Esophagus muscularis mucosa (tissue), 4 donors: Measurements from ENCODE around the gene PTAR1. TPM values are rescaled to one million over a fixed set of nuclear protein-coding genes. Genes with fewer than 3 reads are reported as not detected.

ENCODE experiments used
- DNase-seq: peaks from one replicate; pipeline ENCODE4 v3.0.0-alpha.2; 2017; ENCODE audit errors: extremely low spot score
- H3K27ac ChIP-seq, 4 donors: fragments of 200-600 bp; sonication (generic); replicated peaks in 1 of 4; 1 replicate in 3 of 4; 2 replicates in 1 of 4; pipeline ENCODE4 v1.5.1; 2016 to 2019; ENCODE audit warnings: mild to moderate bottlenecking in 1 of 4
- H3K27me3 ChIP-seq, 4 donors: fragments of 200-600 bp; sonication (generic); one replicate each; pipeline versions ENCODE4 v1.5.1 to v1.6.0; 2016 to 2019
- H3K36me3 ChIP-seq, 4 donors: fragments of 200-600 bp; sonication (generic); one replicate each; pipeline ENCODE4 v1.5.1; 2016 to 2019
- H3K4me1 ChIP-seq, 4 donors: fragments of 200-600 bp; sonication (generic); one replicate each; pipeline ENCODE4 v1.5.1; 2016 to 2019
- H3K4me3 ChIP-seq, 4 donors: fragments of 200-600 bp; sonication (generic); 1 replicate in 2 of 4; 2 replicates in 2 of 4; pipeline ENCODE4 v1.5.1; 2016 to 2019; ENCODE audit warnings: mild to moderate bottlenecking in 4 of 4, moderate library complexity in 1 of 4
- H3K9me3 ChIP-seq, 4 donors: fragments of 200-600 bp; sonication (generic); 1 replicate in 3 of 4; 2 replicates in 1 of 4; pipeline ENCODE4 v1.5.1; 2016 to 2019
- EP300 ChIP-seq: sonication (generic); formaldehyde crosslinking; IDR thresholded peaks from one replicate; pipeline ENCODE4 v1.6.1; 2017; ENCODE audit warnings: antibody characterized with exemption
- POLR2A ChIP-seq: fragments of 450-650 bp; IDR thresholded peaks from one replicate; pipeline ENCODE4 v1.6.1; 2017; ENCODE audit warnings: antibody characterized with exemption, moderate library complexity, mild to moderate bottlenecking, low read depth
- POLR2AphosphoS5 ChIP-seq, 2 donors: sonication (generic); formaldehyde crosslinking; IDR thresholded peaks; one replicate each; pipeline ENCODE4 v1.6.1; 2017; ENCODE audit warnings: antibody characterized with exemption in 2 of 2
- WGBS: methylation state at CpG from one replicate; pipeline ENCODE4 v1.1.5; 2018; 5-methylcytosine and 5-hydroxymethylcytosine counted together
- intact Hi-C: fragments of 100-400 bp; cut with DNase I; formaldehyde crosslinking; loops from one replicate; pipeline ENCODE4 v1.15.1; 2023
- total RNA-seq, 4 donors: library from RNA; depleted of rRNA; stranded (reverse); fragments of >200 nt; gene quantifications; one replicate each; pipeline versions ENCODE4 v1.1.0 to v1.2.1, GENCODE V29; 2016
- TF ChIP-seq, protein P1 (sequence below), 3 experiments: fragments of 200-600 bp in 2 of 3; fragments of 450-650 bp in 1 of 3; sonication (generic) in 2 of 3; IDR thresholded peaks; one replicate each; pipeline ENCODE4 v1.5.1; 2017 to 2019; ENCODE audit warnings: antibody characterized with exemption in 3 of 3, mild to moderate bottlenecking in 2 of 3, moderate library complexity in 1 of 3

The PTAR1 gene
- total RNA-seq, 4 donors from 2014 or later = 47.7 to 68.5 (median 49.7) TPM

DNA sequence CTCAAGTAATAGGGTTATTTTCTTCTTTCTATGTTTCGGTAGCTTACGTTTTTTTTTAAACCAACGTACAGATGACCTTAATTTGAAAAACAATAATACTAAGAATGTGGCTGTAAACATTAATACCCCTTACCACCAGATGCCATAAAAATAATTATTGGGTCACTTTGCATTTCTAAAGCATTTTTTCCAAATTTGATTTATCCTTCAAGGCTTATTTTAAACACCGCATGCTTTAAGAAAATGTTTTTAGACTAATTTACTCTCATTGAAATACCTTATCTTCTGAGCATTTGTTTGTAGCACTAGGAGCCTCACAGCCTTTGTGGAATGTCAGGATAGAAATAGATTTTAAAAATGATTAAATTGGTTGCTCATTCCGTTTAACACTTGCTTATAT is 81.9 kb downstream of the PTAR1 start:
- H3K36me3 ChIP-seq = no peaks in the 10 kb centered on the region
- intact Hi-C loops = loop anchor here (10.0 kb wide), 2 partner anchors 253 to 577 kb away; partner anchors contain the start of gene SMC5
- no peak overlapping the region for H3K4me3 ChIP-seq
- H3K4me1 ChIP-seq = peaks cover 7 to 8% (median 8%) of the 10 kb centered on the region in 4 donors
- WGBS = 87% methylated on average over 5 of the region's 5 CpGs
- TF ChIP-seq POLR2AphosphoS5 (IDR thresholded peaks at IDR 0.05) (no peak), EP300 (no peak), POLR2A (no peak)
- TF ChIP-seq, protein P1, sequence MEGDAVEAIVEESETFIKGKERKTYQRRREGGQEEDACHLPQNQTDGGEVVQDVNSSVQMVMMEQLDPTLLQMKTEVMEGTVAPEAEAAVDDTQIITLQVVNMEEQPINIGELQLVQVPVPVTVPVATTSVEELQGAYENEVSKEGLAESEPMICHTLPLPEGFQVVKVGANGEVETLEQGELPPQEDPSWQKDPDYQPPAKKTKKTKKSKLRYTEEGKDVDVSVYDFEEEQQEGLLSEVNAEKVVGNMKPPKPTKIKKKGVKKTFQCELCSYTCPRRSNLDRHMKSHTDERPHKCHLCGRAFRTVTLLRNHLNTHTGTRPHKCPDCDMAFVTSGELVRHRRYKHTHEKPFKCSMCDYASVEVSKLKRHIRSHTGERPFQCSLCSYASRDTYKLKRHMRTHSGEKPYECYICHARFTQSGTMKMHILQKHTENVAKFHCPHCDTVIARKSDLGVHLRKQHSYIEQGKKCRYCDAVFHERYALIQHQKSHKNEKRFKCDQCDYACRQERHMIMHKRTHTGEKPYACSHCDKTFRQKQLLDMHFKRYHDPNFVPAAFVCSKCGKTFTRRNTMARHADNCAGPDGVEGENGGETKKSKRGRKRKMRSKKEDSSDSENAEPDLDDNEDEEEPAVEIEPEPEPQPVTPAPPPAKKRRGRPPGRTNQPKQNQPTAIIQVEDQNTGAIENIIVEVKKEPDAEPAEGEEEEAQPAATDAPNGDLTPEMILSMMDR (IDR thresholded peaks at IDR 0.05) = no peak
- H3K27ac ChIP-seq = no peak overlapping the region
- H3K9me3 ChIP-seq = no peaks in the 10 kb centered on the region
- DNase-seq = no peak
- H3K27me3 ChIP-seq = no peaks in the 10 kb centered on the region

DNA sequence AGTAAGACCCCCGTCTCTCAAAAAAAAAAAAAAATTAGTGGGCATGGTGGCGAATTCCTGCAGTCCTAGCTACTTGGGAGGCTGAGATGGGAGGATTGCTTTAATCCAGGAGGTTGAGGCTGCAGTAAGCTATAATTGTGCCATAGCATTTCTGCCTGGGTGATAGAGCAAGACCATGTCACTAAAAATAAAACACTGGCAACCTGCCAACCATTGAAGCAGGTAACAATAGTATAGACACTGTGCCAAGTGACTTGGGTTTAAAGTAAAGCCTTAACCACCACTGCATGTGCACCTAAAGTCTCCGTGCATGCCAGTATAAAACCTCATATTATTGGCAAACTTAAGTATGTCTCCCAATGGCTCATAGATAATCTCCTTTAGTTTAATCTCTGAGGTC is 84.2 kb downstream of the PTAR1 start:
- H3K4me3 ChIP-seq = no peak overlapping the region
- no peak for DNase-seq
- 90% methylated on average over 3 of the region's 3 CpGs for WGBS
- H3K36me3 ChIP-seq = no peaks in the 10 kb centered on the region
- intact Hi-C loops = loop anchor here (10.0 kb wide), 2 partner anchors 251 to 579 kb away; partner anchors contain the start of gene SMC5
- peaks cover 0 to 3% (median 0%) of the 10 kb centered on the region in 4 donors for H3K27me3 ChIP-seq
- no peak overlapping the region for H3K27ac ChIP-seq
- TF ChIP-seq POLR2AphosphoS5 (IDR thresholded peaks at IDR 0.05) (no peak), POLR2A (no peak), EP300 (no peak)
- TF ChIP-seq, protein P1 (IDR thresholded peaks at IDR 0.05) = no peak
- no peaks in the 10 kb centered on the region for H3K9me3 ChIP-seq
- H3K4me1 ChIP-seq = peaks cover 15 to 23% (median 23%) of the 10 kb centered on the region in 4 donors

DNA sequence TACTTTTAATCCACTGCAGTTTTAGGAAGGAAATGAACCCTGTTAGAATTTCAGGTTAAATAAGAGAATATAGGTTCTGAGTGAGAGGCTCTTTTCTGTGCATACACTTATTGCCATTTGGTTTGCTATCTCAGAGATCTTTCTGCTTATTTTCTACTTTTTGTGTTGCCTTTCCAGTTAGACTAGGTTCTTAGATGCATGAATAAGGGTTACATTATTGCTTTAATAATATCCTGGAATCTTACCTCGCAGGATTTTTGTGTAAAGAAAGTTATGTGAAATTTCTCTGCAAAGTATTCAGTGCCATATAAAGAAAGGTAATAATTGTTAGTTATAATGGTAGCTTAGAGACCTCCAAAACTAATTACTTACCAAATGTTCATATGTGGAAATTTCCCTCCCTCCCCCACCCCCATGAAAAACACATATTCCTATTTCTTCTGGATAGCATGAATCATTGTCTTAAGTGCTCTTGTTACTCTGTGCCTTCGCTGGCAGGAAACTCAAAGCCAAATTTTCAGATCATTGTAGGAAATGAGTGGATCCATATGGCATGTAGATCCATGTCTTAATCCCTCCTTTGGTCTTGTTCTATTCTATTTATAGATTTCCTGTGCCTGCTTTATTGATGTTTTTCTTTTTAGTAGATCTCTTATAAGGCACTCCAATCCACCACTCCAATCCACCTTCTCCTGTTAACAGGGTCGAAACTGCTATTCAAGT is 84.9 kb downstream of the PTAR1 start:
- Histone ChIP-seq H3K9me3 (no peaks in the 10 kb centered on the region), H3K27ac (no peak overlapping the region), H3K4me1 (peaks cover 15 to 24% (median 23%) of the 10 kb centered on the region in 4 donors), H3K36me3 (no peaks in the 10 kb centered on the region), H3K4me3 (no peak overlapping the region), H3K27me3 (peaks cover 0 to 3% (median 0%) of the 10 kb centered on the region in 4 donors)
- intact Hi-C loops = loop anchor here (10.0 kb wide), 2 partner anchors 250 to 580 kb away; partner anchors contain the start of gene SMC5
- TF ChIP-seq POLR2AphosphoS5 (IDR thresholded peaks at IDR 0.05) = no peak
- TF ChIP-seq POLR2A = no peak
- TF ChIP-seq EP300 = no peak
- TF ChIP-seq, protein P1 (IDR thresholded peaks at IDR 0.05) = no peak
- no peak for DNase-seq
- whole genome bisulfite sequencing = 53% methylated on average over 3 of the region's 3 CpGs

DNA sequence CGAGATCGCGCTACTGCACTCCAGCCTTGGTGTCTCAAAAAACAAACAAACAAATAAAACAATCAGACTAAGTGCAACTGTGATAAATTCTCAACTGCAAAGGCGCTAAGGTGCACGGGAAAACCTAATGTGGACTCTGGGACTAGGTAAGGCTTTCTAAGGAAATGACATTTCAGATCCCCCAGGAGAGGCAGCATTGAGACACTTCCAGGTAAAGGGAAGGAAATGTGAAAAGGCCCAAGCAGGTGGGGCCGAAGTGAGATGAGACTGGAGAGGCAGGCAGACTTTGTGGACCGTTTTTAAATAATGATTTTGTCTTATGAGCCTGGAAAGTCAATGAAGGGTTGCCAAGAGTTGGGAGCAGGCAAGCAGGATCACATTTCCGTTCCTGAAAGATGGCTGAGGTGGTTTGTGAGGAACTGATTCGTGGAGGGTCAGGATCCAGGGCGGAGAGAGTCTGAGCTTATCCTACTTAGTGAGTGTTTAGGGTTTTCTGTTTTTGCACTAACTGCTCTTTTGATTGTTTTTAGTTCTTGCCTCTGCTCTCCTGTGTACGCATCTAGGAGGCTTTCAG is 85.6 kb downstream of the PTAR1 start:
- no peak for TF ChIP-seq POLR2AphosphoS5 (IDR thresholded peaks at IDR 0.05)
- TF ChIP-seq POLR2A = no peak
- no peak for TF ChIP-seq EP300
- H3K9me3 ChIP-seq = no peaks in the 10 kb centered on the region
- 82% methylated on average over 11 of the region's 11 CpGs for WGBS
- no peaks in the 10 kb centered on the region for H3K36me3 ChIP-seq
- no peak for DNase-seq
- intact Hi-C loops = loop anchor here (10.0 kb wide), 2 partner anchors 249 to 581 kb away; partner anchors contain the start of gene SMC5
- no peak overlapping the region for H3K27ac ChIP-seq
- no peak overlapping the region for H3K4me3 ChIP-seq
- H3K27me3 ChIP-seq = peaks cover 0 to 3% (median 0%) of the 10 kb centered on the region in 4 donors
- peaks cover 15 to 24% (median 23%) of the 10 kb centered on the region in 4 donors for H3K4me1 ChIP-seq

DNA sequence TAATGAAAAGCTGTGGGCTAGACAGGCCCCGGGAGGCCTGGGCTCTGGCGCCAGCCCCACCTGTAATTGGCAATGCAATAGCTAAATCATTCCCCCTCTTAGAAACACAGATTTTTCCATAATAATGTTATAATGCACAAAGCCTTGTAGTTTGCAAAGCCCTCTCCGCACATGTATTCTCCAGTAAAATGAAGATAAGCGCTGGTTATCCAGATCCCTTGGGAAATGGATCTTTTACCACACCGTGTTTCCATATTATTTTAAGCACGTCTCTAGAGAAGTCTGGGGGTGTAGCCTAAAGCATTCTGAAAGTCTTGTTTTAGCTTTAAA is 86.5 kb downstream of the PTAR1 start:
- WGBS = 54% methylated on average over 5 of the region's 6 CpGs
- intact Hi-C loops = loop anchor here (2.0 to 10.0 kb wide), 3 partner anchors 86 to 582 kb away; partner anchors contain the start of gene SMC5

More for the DNA sequence above, 86.5 kb downstream of the PTAR1 start:
- no peak for DNase-seq
- Histone ChIP-seq H3K36me3 (no peaks in the 10 kb centered on the region), H3K4me1 (peaks cover 15 to 24% (median 23%) of the 10 kb centered on the region in 4 donors), H3K9me3 (no peaks in the 10 kb centered on the region), H3K27me3 (peaks cover 0 to 3% (median 0%) of the 10 kb centered on the region in 4 donors), H3K27ac (peak overlapping the region; percentile 75 to 83 (median 82)), H3K4me3 (peak overlapping the region; percentile 81 to 94 (median 87))
- TF ChIP-seq POLR2AphosphoS5 (IDR thresholded peaks at IDR 0.05) (no peak), POLR2A (no peak), EP300 (no peak)
- TF ChIP-seq, protein P1 (IDR thresholded peaks at IDR 0.05) = no peak
